ENCODE data around the gene NAV3.

DNA sequence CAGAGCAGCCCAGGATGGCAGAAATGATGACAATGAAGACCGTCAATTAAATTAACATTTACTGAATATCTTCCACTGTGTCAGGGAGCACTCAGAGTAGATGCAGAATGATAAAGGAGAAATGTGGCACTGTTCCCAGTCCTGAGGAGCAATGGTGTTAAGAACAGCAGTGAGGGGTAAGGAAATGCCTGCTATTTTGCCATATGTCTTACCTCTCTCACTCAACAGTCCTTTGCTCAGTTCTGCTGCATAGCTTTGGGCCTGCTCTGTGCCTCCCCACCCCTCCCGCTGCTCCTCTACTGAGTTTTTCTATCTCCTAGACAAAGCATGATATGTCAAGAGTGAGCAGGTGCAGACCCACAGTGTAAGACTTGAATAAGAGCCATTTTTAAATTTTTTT, 318.8 kb downstream of the NAV3 start:
- TF ChIP-seq POLR2A (IDR thresholded peaks at IDR 0.05) = no peak
- TF ChIP-seq, protein P1, sequence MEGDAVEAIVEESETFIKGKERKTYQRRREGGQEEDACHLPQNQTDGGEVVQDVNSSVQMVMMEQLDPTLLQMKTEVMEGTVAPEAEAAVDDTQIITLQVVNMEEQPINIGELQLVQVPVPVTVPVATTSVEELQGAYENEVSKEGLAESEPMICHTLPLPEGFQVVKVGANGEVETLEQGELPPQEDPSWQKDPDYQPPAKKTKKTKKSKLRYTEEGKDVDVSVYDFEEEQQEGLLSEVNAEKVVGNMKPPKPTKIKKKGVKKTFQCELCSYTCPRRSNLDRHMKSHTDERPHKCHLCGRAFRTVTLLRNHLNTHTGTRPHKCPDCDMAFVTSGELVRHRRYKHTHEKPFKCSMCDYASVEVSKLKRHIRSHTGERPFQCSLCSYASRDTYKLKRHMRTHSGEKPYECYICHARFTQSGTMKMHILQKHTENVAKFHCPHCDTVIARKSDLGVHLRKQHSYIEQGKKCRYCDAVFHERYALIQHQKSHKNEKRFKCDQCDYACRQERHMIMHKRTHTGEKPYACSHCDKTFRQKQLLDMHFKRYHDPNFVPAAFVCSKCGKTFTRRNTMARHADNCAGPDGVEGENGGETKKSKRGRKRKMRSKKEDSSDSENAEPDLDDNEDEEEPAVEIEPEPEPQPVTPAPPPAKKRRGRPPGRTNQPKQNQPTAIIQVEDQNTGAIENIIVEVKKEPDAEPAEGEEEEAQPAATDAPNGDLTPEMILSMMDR (IDR thresholded peaks at IDR 0.05) = no peak
